A549 (cell line): Measurements from ENCODE around the gene MTHFS. TPM values are rescaled to one million over a fixed set of nuclear protein-coding genes. Genes with fewer than 3 reads are reported as not detected.

Experiments used
- ATAC-seq, 2 experiments: fragments of 200-7000 bp in 1 of 2; fragments of >200 bp in 1 of 2; cut with Nextera tagmentation in 1 of 2; cut with Tn5 transposase in 1 of 2; 3 replicates each; pipeline versions ENCODE4 v1.8.0 to v1.9.1; 2018 to 2020; ENCODE audit warnings: mild to moderate bottlenecking in 1 of 2, moderate library complexity in 1 of 2
- CTCF ChIA-PET: fragments of 300-600 bp; sonication (Branson Sonifier 250); formaldehyde crosslinking; extraction: SDS; loops from one replicate; lab custom pipeline; 2021; ENCODE audit warnings: antibody characterized with exemption, inconsistent platforms; lab: Yijun Ruan, JAX
- POLR2A ChIA-PET: fragments of 350-600 bp; formaldehyde crosslinking; extraction: SDS; loops from one replicate; lab custom pipeline; 2021; ENCODE audit warnings: antibody characterized with exemption, inconsistent platforms; lab: Yijun Ruan, JAX
- DNase-seq, 2 experiments: peaks; one replicate each; pipeline versions ENCODE4 v3.0.0 to v3.0.0-alpha.2; 2011 to 2016; ENCODE audit warnings: low read depth in 1 of 2, low spot score in 1 of 2
- FAIRE-seq: peaks from 2 replicates; lab custom pipeline; 2011; peaks lifted over from hg19 to GRCh38; lab: Jason Lieb, UNC
- H3K27ac ChIP-seq, 2 experiments: fragments of >200 bp; sonication (Bioruptor Twin); formaldehyde crosslinking; 3 replicates each; pipeline ENCODE4 v1.5.1; 2016 to 2017
- H3K4me1 ChIP-seq: fragments of >200 bp; sonication (Bioruptor Twin); formaldehyde crosslinking; 3 replicates; pipeline ENCODE4 v1.6.1; 2016
- H3K4me2 ChIP-seq: fragments of >200 bp; sonication (Bioruptor Twin); formaldehyde crosslinking; 3 replicates; pipeline ENCODE4 v1.6.1; 2016
- H3K4me3 ChIP-seq: fragments of >200 bp; sonication (Bioruptor Twin); formaldehyde crosslinking; 3 replicates; pipeline ENCODE4 v1.5.1; 2016
- H3K9me3 ChIP-seq: fragments of >200 bp; sonication (Bioruptor Twin); formaldehyde crosslinking; 3 replicates; pipeline ENCODE4 v1.6.1; 2016
- CBX2 ChIP-seq: fragments of 200-600 bp; sonication (generic); IDR thresholded peaks from 2 replicates; pipeline ENCODE4 v1.6.1; 2016; ENCODE audit warnings: low read depth, mild to moderate bottlenecking, borderline replicate concordance
- EP300 ChIP-seq, 2 experiments: fragments of >200 bp; sonication (Bioruptor Twin); formaldehyde crosslinking; IDR thresholded peaks; 2 replicates in 1 of 2; 3 replicates in 1 of 2; pipeline ENCODE4 v1.6.1; 2016 to 2017
- FOSB ChIP-seq: fragments of 250-450 bp; sonication (Bioruptor Pico); IDR thresholded peaks from 2 replicates; pipeline ENCODE4 v1.5.0; 2020; ENCODE audit warnings: mild to moderate bottlenecking, moderate library complexity
- FOXS1 ChIP-seq: fragments of 250-450 bp; sonication (Bioruptor Pico); IDR thresholded peaks from 2 replicates; pipeline ENCODE4 v1.5.0; 2020; ENCODE audit warnings: mild to moderate bottlenecking, moderate library complexity
- HDAC2 ChIP-seq: fragments of 200-600 bp; sonication (generic); IDR thresholded peaks from 2 replicates; pipeline ENCODE4 v1.6.1; 2016
- JUNB ChIP-seq: fragments of >200 bp; sonication (Bioruptor Twin); formaldehyde crosslinking; IDR thresholded peaks from 2 replicates; pipeline ENCODE4 v1.6.1; 2016
- KDM1A ChIP-seq: fragments of 200-600 bp; sonication (generic); IDR thresholded peaks from 2 replicates; pipeline ENCODE4 v1.6.1; 2016; ENCODE audit warnings: low read depth, mild to moderate bottlenecking
- KDM5A ChIP-seq: fragments of 200-600 bp; sonication (generic); IDR thresholded peaks from 2 replicates; pipeline ENCODE4 v1.6.1; 2016; ENCODE audit warnings: antibody characterized with exemption, mild to moderate bottlenecking
- MYC ChIP-seq: IDR thresholded peaks from 2 replicates; pipeline ENCODE4 v1.6.1; 2012; ENCODE audit warnings: mild to moderate bottlenecking, inconsistent platforms, low read length, improper control_type of control experiment, borderline replicate concordance
- PBX3 ChIP-seq: IDR thresholded peaks from 2 replicates; pipeline ENCODE4 v1.6.1; 2012
- PHF8 ChIP-seq: fragments of 200-600 bp; sonication (generic); IDR thresholded peaks from 2 replicates; pipeline ENCODE4 v1.6.1; 2016; ENCODE audit warnings: low read depth, mild to moderate bottlenecking, antibody characterized with exemption, moderate library complexity, borderline replicate concordance
- POLR2AphosphoS2 ChIP-seq: conservative IDR thresholded peaks from 2 replicates; pipeline ENCODE4 v1.6.1; 2012; ENCODE audit warnings: low read length, improper control_type of control experiment, inconsistent platforms
- RARB ChIP-seq: fragments of 250-450 bp; sonication (Bioruptor Pico); IDR thresholded peaks from 2 replicates; pipeline ENCODE4 v1.8.0; 2021; ENCODE audit warnings: mild to moderate bottlenecking, moderate library complexity
- RFX5 ChIP-seq: fragments of 450-650 bp; IDR thresholded peaks from 2 replicates; pipeline ENCODE4 v1.7.1; 2014; ENCODE audit warnings: antibody characterized with exemption, mild to moderate bottlenecking, moderate library complexity
- RNF2 ChIP-seq: fragments of 200-600 bp; sonication (generic); IDR thresholded peaks from 2 replicates; pipeline ENCODE4 v1.6.1; 2016; ENCODE audit warnings: low read depth, mild to moderate bottlenecking, antibody characterized with exemption, moderate library complexity, borderline replicate concordance
- SMC3 ChIP-seq: fragments of >200 bp; sonication (Bioruptor Twin); formaldehyde crosslinking; IDR thresholded peaks from 3 replicates; pipeline ENCODE4 v1.6.1; 2018; ENCODE audit warnings: inconsistent platforms
- TP53 ChIP-seq: fragments of 250-450 bp; sonication (Bioruptor Pico); IDR thresholded peaks from 2 replicates; pipeline ENCODE4 v1.5.0; 2021; ENCODE audit warnings: mild to moderate bottlenecking, moderate library complexity
- USF2 ChIP-seq: fragments of 450-650 bp; IDR thresholded peaks from 2 replicates; pipeline ENCODE4 v1.6.1; 2014; ENCODE audit warnings: antibody characterized with exemption
- WGBS: methylation state at CpG from one replicate; pipeline ENCODE4 v1.1.6; 2017; ENCODE audit errors: missing lambda C conversion rate; 5-methylcytosine and 5-hydroxymethylcytosine counted together
- polyA plus RNA-seq, 4 experiments: library from polyadenylated mRNA; depleted of rRNA in 3 of 4; stranded (reverse); fragments of >200 nt; fragmentation: RNase III in 1 of 4; extraction: RNeasy Plus Mini Kit Qiagen cat#74134 plus additional on column Dnase treatment in 1 of 4; gene quantifications; 2 replicates in 3 of 4; 3 replicates in 1 of 4; pipeline ENCODE4 v1.2.3, GENCODE V29; 2011 to 2017
- TF ChIP-seq, protein P1 (sequence below): fragments of 150-350 bp; IDR thresholded peaks from 2 replicates; pipeline ENCODE4 v1.6.1; 2014; ENCODE audit warnings: low read depth, mild to moderate bottlenecking, low read length
- TF ChIP-seq, protein P2 (sequence below): fragments of 200-600 bp; sonication (generic); IDR thresholded peaks from 2 replicates; pipeline ENCODE4 v1.6.1; 2016; ENCODE audit warnings: antibody characterized with exemption, mild to moderate bottlenecking, moderate library complexity
- TF ChIP-seq, protein P3 (sequence below): fragments of >200 bp; sonication (Bioruptor Twin); formaldehyde crosslinking; IDR thresholded peaks from 2 replicates; pipeline ENCODE4 v1.6.1; 2016

Gene MTHFS
- polyA plus RNA-seq, 2 of the 4 experiments (the other 2 are of a cell fraction) = 102 to 158 TPM

DNA sequence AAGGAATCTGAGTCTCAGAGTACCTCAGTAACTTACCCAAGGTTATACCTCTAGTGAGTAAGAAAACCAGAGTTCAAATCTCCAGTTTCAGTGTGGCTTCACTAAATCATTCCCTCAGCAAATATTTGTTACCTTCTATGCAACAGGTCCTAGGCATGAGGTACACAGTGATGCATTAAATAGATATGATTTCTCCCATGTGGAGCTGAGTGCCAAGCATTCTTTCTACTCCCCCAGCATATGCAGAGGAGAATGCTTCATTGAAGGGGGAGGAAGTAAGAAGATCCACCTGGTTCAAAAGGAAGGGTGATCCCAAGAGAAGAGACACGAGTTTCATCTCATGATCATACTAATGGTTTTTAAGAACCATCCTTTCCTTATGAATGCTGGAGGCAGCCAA, 6.8 kb upstream of the MTHFS start:
- Histone ChIP-seq H3K9me3 (no peaks in the 10 kb centered on the region), H3K4me2 (no peak overlapping the region), H3K27ac (no peak overlapping the region), H3K4me1 (peaks cover 28% of the 10 kb centered on the region)
- ATAC-seq = peak; percentile 59 to 65; a peak in 3 of 6 replicates
- no peak for DNase-seq
- 66% methylated on average over 1 of the region's 1 CpG for WGBS
- TF ChIP-seq, protein P1, sequence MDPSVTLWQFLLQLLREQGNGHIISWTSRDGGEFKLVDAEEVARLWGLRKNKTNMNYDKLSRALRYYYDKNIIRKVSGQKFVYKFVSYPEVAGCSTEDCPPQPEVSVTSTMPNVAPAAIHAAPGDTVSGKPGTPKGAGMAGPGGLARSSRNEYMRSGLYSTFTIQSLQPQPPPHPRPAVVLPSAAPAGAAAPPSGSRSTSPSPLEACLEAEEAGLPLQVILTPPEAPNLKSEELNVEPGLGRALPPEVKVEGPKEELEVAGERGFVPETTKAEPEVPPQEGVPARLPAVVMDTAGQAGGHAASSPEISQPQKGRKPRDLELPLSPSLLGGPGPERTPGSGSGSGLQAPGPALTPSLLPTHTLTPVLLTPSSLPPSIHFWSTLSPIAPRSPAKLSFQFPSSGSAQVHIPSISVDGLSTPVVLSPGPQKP = no peak
- TF ChIP-seq, protein P2, sequence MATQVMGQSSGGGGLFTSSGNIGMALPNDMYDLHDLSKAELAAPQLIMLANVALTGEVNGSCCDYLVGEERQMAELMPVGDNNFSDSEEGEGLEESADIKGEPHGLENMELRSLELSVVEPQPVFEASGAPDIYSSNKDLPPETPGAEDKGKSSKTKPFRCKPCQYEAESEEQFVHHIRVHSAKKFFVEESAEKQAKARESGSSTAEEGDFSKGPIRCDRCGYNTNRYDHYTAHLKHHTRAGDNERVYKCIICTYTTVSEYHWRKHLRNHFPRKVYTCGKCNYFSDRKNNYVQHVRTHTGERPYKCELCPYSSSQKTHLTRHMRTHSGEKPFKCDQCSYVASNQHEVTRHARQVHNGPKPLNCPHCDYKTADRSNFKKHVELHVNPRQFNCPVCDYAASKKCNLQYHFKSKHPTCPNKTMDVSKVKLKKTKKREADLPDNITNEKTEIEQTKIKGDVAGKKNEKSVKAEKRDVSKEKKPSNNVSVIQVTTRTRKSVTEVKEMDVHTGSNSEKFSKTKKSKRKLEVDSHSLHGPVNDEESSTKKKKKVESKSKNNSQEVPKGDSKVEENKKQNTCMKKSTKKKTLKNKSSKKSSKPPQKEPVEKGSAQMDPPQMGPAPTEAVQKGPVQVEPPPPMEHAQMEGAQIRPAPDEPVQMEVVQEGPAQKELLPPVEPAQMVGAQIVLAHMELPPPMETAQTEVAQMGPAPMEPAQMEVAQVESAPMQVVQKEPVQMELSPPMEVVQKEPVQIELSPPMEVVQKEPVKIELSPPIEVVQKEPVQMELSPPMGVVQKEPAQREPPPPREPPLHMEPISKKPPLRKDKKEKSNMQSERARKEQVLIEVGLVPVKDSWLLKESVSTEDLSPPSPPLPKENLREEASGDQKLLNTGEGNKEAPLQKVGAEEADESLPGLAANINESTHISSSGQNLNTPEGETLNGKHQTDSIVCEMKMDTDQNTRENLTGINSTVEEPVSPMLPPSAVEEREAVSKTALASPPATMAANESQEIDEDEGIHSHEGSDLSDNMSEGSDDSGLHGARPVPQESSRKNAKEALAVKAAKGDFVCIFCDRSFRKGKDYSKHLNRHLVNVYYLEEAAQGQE = no peak
- no peak for TF ChIP-seq MYC
- no peak for TF ChIP-seq TP53 (CRISPR knock-in tag)
- TF ChIP-seq KDM1A = no peak
- no peak for TF ChIP-seq CBX2
- no peak for TF ChIP-seq EP300 (IDR thresholded peaks at IDR 0.05)
- no peak for TF ChIP-seq HDAC2
- no peak for TF ChIP-seq USF2
- no peak for TF ChIP-seq RNF2
- TF ChIP-seq PBX3 = no peak
- TF ChIP-seq JUNB = no peak
- TF ChIP-seq FOSB (CRISPR knock-in tag) = no peak
- no peak for TF ChIP-seq RFX5
- TF ChIP-seq PHF8 = no peak
- TF ChIP-seq KDM5A = no peak
- TF ChIP-seq RARB (CRISPR knock-in tag) = no peak
- no peak for TF ChIP-seq SMC3
- TF ChIP-seq, all 56 proteins: peak for 0
- peak; percentile 65 for FAIRE-seq
- ChIA-PET POLR2A (interaction anchor here (1.1 kb wide), 1 partner anchor 20 kb away, joined by 4 read pairs; no protein-coding TSS in a partner anchor), CTCF (interaction anchor here (0.6 kb wide), 1 partner anchor 473 kb away, joined by 3 read pairs; no protein-coding TSS in a partner anchor)
- no peak overlapping the region for H3K4me3 ChIP-seq

GRCh38 chr15:79903144-79903543, 6.3 kb upstream of the MTHFS start:
- Histone ChIP-seq H3K4me1 (peaks cover 33% of the 10 kb centered on the region), H3K27ac (no peak overlapping the region), H3K9me3 (no peaks in the 10 kb centered on the region), H3K4me3 (no peak overlapping the region), H3K4me2 (no peak overlapping the region)
- TF ChIP-seq RNF2 = no peak
- no peak for TF ChIP-seq FOXS1 (CRISPR knock-in tag)
- TF ChIP-seq, protein P3, sequence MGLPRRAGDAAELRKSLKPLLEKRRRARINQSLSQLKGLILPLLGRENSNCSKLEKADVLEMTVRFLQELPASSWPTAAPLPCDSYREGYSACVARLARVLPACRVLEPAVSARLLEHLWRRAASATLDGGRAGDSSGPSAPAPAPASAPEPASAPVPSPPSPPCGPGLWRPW = no peak
- TF ChIP-seq POLR2AphosphoS2 = no peak
- TF ChIP-seq, protein P1 = no peak
- no peak for ATAC-seq
- ChIA-PET POLR2A (no interaction called here), CTCF (no interaction called here)
- WGBS = 96% methylated on average over 2 of the region's 2 CpGs
- no peak for DNase-seq
- peak; percentile 28 for FAIRE-seq
